ENCODE data around the gene GOLGA6C. TPM values are rescaled to one million over a fixed set of nuclear protein-coding genes. Genes with fewer than 3 reads are reported as not detected.
"Not testable (repeated sequence)": the region's sequence is repeated elsewhere in the genome, so short reads cannot be mapped to it uniquely, and the experiment has no call there.

Gene GOLGA6C
- total and polyA plus RNA-seq, 7 experiments from 2014 or later, result not detected

GRCh38 chr15:75314552-75315290 lies 56.6 kb downstream of the GOLGA6C start:
- Histone ChIP-seq H3K36me3 (ENCODE audit: control insufficient read depth in 2 of 3, insufficient read depth in 3 of 3, low read length in 3 of 3) (no peaks in the 10 kb centered on the region), H3K27ac (ENCODE audit: low read depth, low read length) (no peak overlapping the region), H3K4me1 (ENCODE audit: control insufficient read depth in 2 of 2, insufficient read depth in 2 of 2, low read length in 2 of 2) (no peaks in the 10 kb centered on the region), H3K4me3 (ENCODE audit: low read length) (no peak overlapping the region), H3K27me3 (ENCODE audit: control insufficient read depth in 2 of 2, insufficient read depth in 2 of 2, low read length in 2 of 2) (no peaks in the 10 kb centered on the region), H3K9me3 (ENCODE audit: control insufficient read depth in 2 of 3, low read length in 3 of 3) (no peaks in the 10 kb centered on the region)
- no peak for ATAC-seq
- POLR2A ChIA-PET, result no interaction called here
- peaks cover 0 to 14% (median under 1%) of the 10 kb centered on the region in 5 donors for H3K27me3 Mint-ChIP-seq
- intact Hi-C loops (cut with micrococcal nuclease), result no loop called here
- CTCF ChIA-PET, result no interaction called here
- no peak overlapping the region for H3K4me3 Mint-ChIP-seq
- no peak overlapping the region for H3K27ac Mint-ChIP-seq
- no peak for DNase-seq
- peaks cover 0 to 2% (median 0%) of the 10 kb centered on the region in 7 donors for H3K4me1 Mint-ChIP-seq
- H3K9me3 Mint-ChIP-seq, result no peaks in the 10 kb centered on the region
- no peaks in the 10 kb centered on the region for H3K36me3 Mint-ChIP-seq

- H3K4me3 ChIP-seq (ENCODE audit: low read length); H3K9me3 ChIP-seq (ENCODE audit: control insufficient read depth in 2 of 3, low read length in 3 of 3); H3K36me3 ChIP-seq (ENCODE audit: control insufficient read depth in 2 of 3, insufficient read depth in 3 of 3, low read length in 3 of 3); CTCF ChIA-PET; H3K4me3 Mint-ChIP-seq; H3K36me3 Mint-ChIP-seq; H3K27me3 ChIP-seq (ENCODE audit: control insufficient read depth in 2 of 2, insufficient read depth in 2 of 2, low read length in 2 of 2); H3K4me1 Mint-ChIP-seq; ATAC-seq; H3K4me1 ChIP-seq (ENCODE audit: control insufficient read depth in 2 of 2, insufficient read depth in 2 of 2, low read length in 2 of 2); H3K9me3 Mint-ChIP-seq; DNase-seq; H3K27ac ChIP-seq (ENCODE audit: low read depth, low read length); H3K27ac Mint-ChIP-seq; POLR2A ChIA-PET; intact Hi-C loops (cut with micrococcal nuclease): not testable (repeated sequence)
- peaks cover 0 to 20% (median 0%) of the 10 kb centered on the region in 5 donors for H3K27me3 Mint-ChIP-seq
Observed at GRCh38 chr15:75319231-75319897, 61.2 kb downstream of the GOLGA6C start.

Other genes starting within 250 kb of the GOLGA6C start
- gene PPCDC, start 234.7 kb upstream of the GOLGA6C start, total RNA-seq, result 10 to 100 TPM; 11.7 to 31.3 (median 17.1) TPM
- gene PPCDC, start 234.7 kb upstream of the GOLGA6C start, polyA plus RNA-seq, result 10 to 100 TPM; 12.4 to 14.5 TPM
- gene C15orf39, start 56.5 kb upstream of the GOLGA6C start, total RNA-seq, result 100 to 1,000 TPM in 1 of 5 experiments, 10 to 100 TPM in 4; 30.9 to 124 (median 50.5) TPM
- 1 to 10 TPM; 2.1 to 6.1 TPM for gene C15orf39, start 56.5 kb upstream of the GOLGA6C start, polyA plus RNA-seq
- under 1 TPM in 2 of 5 experiments, not detected in 3; 0.19 to 0.27 TPM for gene GOLGA6D, start 24.5 kb downstream of the GOLGA6C start, total RNA-seq
- gene GOLGA6D, start 24.5 kb downstream of the GOLGA6C start, polyA plus RNA-seq, result not detected
- 10 to 100 TPM; 23.4 to 84.2 (median 26.3) TPM for gene COMMD4, start 77.7 kb downstream of the GOLGA6C start, total RNA-seq
- gene COMMD4, start 77.7 kb downstream of the GOLGA6C start, polyA plus RNA-seq, result 10 to 100 TPM; 30.2 to 37.5 TPM
- gene NEIL1, start 88.7 kb downstream of the GOLGA6C start, total RNA-seq, result 10 to 100 TPM in 4 of 5 experiments, 1 to 10 TPM in 1; 8.9 to 49.9 (median 18.5) TPM
- 1 to 10 TPM; 1.7 to 3.1 TPM for gene NEIL1, start 88.7 kb downstream of the GOLGA6C start, polyA plus RNA-seq
- 100 to 1,000 TPM; 298 to 557 (median 451) TPM for gene MAN2C1, start 110.3 kb downstream of the GOLGA6C start, total RNA-seq
- gene MAN2C1, start 110.3 kb downstream of the GOLGA6C start, polyA plus RNA-seq, result 10 to 100 TPM; 26.7 to 44.9 TPM
- 100 to 1,000 TPM; 115 to 139 (median 130) TPM for gene SIN3A, start 193.4 kb downstream of the GOLGA6C start, total RNA-seq
- 10 to 100 TPM; 18.0 to 22.2 TPM for gene SIN3A, start 193.4 kb downstream of the GOLGA6C start, polyA plus RNA-seq

All from naive thymus-derived CD4-positive, alpha-beta T cell (primary cell).